ENCODE measurements around the gene DNAH17. TPM values are rescaled to one million over a fixed set of nuclear protein-coding genes. Genes with fewer than 3 reads are reported as not detected.

The DNAH17 gene
- total RNA-seq, 1 donor from 2014 or later: 2.0 TPM

GRCh38 chr17:78575899-78576298, 1.3 kb downstream of the DNAH17 start:
- no peak overlapping the region for H3K4me3 ChIP-seq
- intact Hi-C loops (cut with DNase I): no loop called here
- H3K27ac ChIP-seq: no peak overlapping the region
- no peaks in the 10 kb centered on the region for H3K4me1 ChIP-seq
- TF ChIP-seq CTCF (IDR thresholded peaks at IDR 0.05): no peak
- no peak for TF ChIP-seq POLR2AphosphoS5 (IDR thresholded peaks at IDR 0.05; ENCODE audit: insufficient read depth in 1 of 2, low read depth in 1 of 2)
- TF ChIP-seq POLR2A (IDR thresholded peaks at IDR 0.05): no peak
- no peaks in the 10 kb centered on the region for H3K9me3 ChIP-seq
- H3K27me3 ChIP-seq: no peaks in the 10 kb centered on the region
- no peak for DNase-seq (ENCODE audit: extremely low spot score in 2 of 2)
- no peaks in the 10 kb centered on the region for H3K36me3 ChIP-seq

GRCh38 chr17:78575340-78575739, 1.9 kb downstream of the DNAH17 start:
- H3K27ac ChIP-seq: no peak overlapping the region
- no peak overlapping the region for H3K4me3 ChIP-seq
- no peaks in the 10 kb centered on the region for H3K4me1 ChIP-seq
- DNase-seq (ENCODE audit: extremely low spot score in 2 of 2): no peak
- H3K36me3 ChIP-seq: no peaks in the 10 kb centered on the region
- no peaks in the 10 kb centered on the region for H3K27me3 ChIP-seq
- H3K9me3 ChIP-seq: no peaks in the 10 kb centered on the region
- intact Hi-C loops (cut with DNase I): no loop called here
- TF ChIP-seq POLR2A (IDR thresholded peaks at IDR 0.05): no peak
- no peak for TF ChIP-seq CTCF (IDR thresholded peaks at IDR 0.05)
- no peak for TF ChIP-seq POLR2AphosphoS5 (IDR thresholded peaks at IDR 0.05; ENCODE audit: insufficient read depth in 1 of 2, low read depth in 1 of 2)

GRCh38 chr17:78573955-78574354, 3.2 kb downstream of the DNAH17 start:
- no peak overlapping the region for H3K27ac ChIP-seq
- no peaks in the 10 kb centered on the region for H3K36me3 ChIP-seq
- DNase-seq (ENCODE audit: extremely low spot score in 2 of 2): no peak
- no peak for TF ChIP-seq CTCF (IDR thresholded peaks at IDR 0.05)
- no peak for TF ChIP-seq POLR2A (IDR thresholded peaks at IDR 0.05)
- no peak for TF ChIP-seq POLR2AphosphoS5 (IDR thresholded peaks at IDR 0.05; ENCODE audit: insufficient read depth in 1 of 2, low read depth in 1 of 2)
- no peaks in the 10 kb centered on the region for H3K9me3 ChIP-seq
- no peaks in the 10 kb centered on the region for H3K27me3 ChIP-seq
- intact Hi-C loops (cut with DNase I): no loop called here
- H3K4me1 ChIP-seq: no peaks in the 10 kb centered on the region
- H3K4me3 ChIP-seq: no peak overlapping the region

- Histone ChIP-seq H3K4me1 (no peaks in the 10 kb centered on the region), H3K36me3 (no peaks in the 10 kb centered on the region), H3K27ac (no peak overlapping the region), H3K27me3 (no peaks in the 10 kb centered on the region), H3K9me3 (no peaks in the 10 kb centered on the region), H3K4me3 (no peak overlapping the region)
- no peak for TF ChIP-seq CTCF (IDR thresholded peaks at IDR 0.05)
- no peak for TF ChIP-seq POLR2A (IDR thresholded peaks at IDR 0.05)
- no peak for TF ChIP-seq POLR2AphosphoS5 (IDR thresholded peaks at IDR 0.05; ENCODE audit: insufficient read depth in 1 of 2, low read depth in 1 of 2)
- intact Hi-C loops (cut with DNase I): no loop called here
- DNase-seq (ENCODE audit: extremely low spot score in 2 of 2): no peak
These were observed 4.7 kb downstream of the DNAH17 start for GRCh38 chr17:78572239-78573205.

GRCh38 chr17:78571329-78571728, 5.9 kb downstream of the DNAH17 start:
- Histone ChIP-seq H3K9me3 (no peaks in the 10 kb centered on the region), H3K4me3 (no peak overlapping the region), H3K27me3 (no peaks in the 10 kb centered on the region), H3K27ac (no peak overlapping the region), H3K4me1 (no peaks in the 10 kb centered on the region), H3K36me3 (no peaks in the 10 kb centered on the region)
- no peak for DNase-seq (ENCODE audit: extremely low spot score in 2 of 2)
- TF ChIP-seq POLR2A (IDR thresholded peaks at IDR 0.05) (no peak), CTCF (IDR thresholded peaks at IDR 0.05) (no peak), POLR2AphosphoS5 (IDR thresholded peaks at IDR 0.05; ENCODE audit: insufficient read depth in 1 of 2, low read depth in 1 of 2) (no peak)
- intact Hi-C loops (cut with DNase I): no loop called here

Data from vagina (tissue), 2 donors.